ENCODE data around the gene CCDC174. TPM values are rescaled to one million over a fixed set of nuclear protein-coding genes. Genes with fewer than 3 reads are reported as not detected.

CCDC174 gene
- total RNA-seq, 1 experiment from 2014 or later: 16.0 TPM

DNA sequence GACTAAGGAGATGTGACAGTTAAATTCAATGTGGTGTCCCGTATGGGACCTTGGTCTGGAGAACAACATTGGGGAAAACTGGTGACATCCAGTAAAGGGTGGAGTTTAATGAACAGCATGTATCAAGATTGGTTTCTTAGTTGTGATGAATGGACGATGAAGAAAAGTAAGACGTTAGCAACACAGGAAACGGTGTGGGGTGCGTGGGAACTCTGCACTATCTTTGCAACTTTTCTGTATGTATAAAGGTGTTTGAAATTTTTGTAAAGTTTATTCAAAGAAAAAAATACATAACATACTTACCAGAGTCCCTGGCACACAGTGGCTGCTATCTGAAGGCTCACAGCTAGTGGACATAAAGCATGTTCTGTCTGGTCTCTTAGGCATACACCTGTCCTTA is 6.1 kb upstream of the CCDC174 start (continued):
- TF ChIP-seq ZNF281 (CRISPR knock-in tag; IDR thresholded peaks at IDR 0.05) (no peak), PRRX2 (CRISPR knock-in tag; IDR thresholded peaks at IDR 0.05) (no peak), NR2C2 (CRISPR knock-in tag; IDR thresholded peaks at IDR 0.05) (no peak), CTCF (IDR thresholded peaks at IDR 0.05) (no peak), ATF2 (CRISPR knock-in tag; IDR thresholded peaks at IDR 0.05; ENCODE audit: borderline replicate concordance, low read depth) (no peak), GTF2I (CRISPR knock-in tag; conservative IDR thresholded peaks at IDR 0.05) (no peak), ZNF425 (CRISPR knock-in tag; conservative IDR thresholded peaks at IDR 0.05) (no peak), JUN (CRISPR knock-in tag; IDR thresholded peaks at IDR 0.05) (no peak), ZMAT4 (CRISPR knock-in tag; IDR thresholded peaks at IDR 0.05) (no peak), ZBTB21 (CRISPR knock-in tag; IDR thresholded peaks at IDR 0.05; ENCODE audit: borderline replicate concordance) (no peak)
- TF ChIP-seq, protein P1, sequence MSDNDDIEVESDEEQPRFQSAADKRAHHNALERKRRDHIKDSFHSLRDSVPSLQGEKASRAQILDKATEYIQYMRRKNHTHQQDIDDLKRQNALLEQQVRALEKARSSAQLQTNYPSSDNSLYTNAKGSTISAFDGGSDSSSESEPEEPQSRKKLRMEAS (CRISPR knock-in tag; IDR thresholded peaks at IDR 0.05): no peak

- no peaks in the 10 kb centered on the region; the same call in 1 of the 2 replicates for H3K9me3 Mint-ChIP-seq
- no peak overlapping the region for H3K4me3 Mint-ChIP-seq
- no peak overlapping the region for H3K27ac Mint-ChIP-seq
- DNase-seq (ENCODE audit: low spot score) (no peak), ATAC-seq (no peak)
- no peaks in the 10 kb centered on the region for H3K36me3 Mint-ChIP-seq
- ChIA-PET POLR2A (no interaction called here), CTCF (no interaction called here)
- H3K27me3 Mint-ChIP-seq (ENCODE audit: low read depth): peaks cover 22% of the 10 kb centered on the region
- H3K4me1 Mint-ChIP-seq: peaks cover 3% of the 10 kb centered on the region
- TF ChIP-seq ZNF671 (CRISPR knock-in tag; IDR thresholded peaks at IDR 0.05): no peak
- no peak for TF ChIP-seq FOXP1 (CRISPR knock-in tag; IDR thresholded peaks at IDR 0.05; ENCODE audit: borderline replicate concordance)
- TF ChIP-seq, protein P1 (CRISPR knock-in tag; IDR thresholded peaks at IDR 0.05): no peak
- TF ChIP-seq ZNF425 (CRISPR knock-in tag; conservative IDR thresholded peaks at IDR 0.05): no peak
- TF ChIP-seq, protein P2, sequence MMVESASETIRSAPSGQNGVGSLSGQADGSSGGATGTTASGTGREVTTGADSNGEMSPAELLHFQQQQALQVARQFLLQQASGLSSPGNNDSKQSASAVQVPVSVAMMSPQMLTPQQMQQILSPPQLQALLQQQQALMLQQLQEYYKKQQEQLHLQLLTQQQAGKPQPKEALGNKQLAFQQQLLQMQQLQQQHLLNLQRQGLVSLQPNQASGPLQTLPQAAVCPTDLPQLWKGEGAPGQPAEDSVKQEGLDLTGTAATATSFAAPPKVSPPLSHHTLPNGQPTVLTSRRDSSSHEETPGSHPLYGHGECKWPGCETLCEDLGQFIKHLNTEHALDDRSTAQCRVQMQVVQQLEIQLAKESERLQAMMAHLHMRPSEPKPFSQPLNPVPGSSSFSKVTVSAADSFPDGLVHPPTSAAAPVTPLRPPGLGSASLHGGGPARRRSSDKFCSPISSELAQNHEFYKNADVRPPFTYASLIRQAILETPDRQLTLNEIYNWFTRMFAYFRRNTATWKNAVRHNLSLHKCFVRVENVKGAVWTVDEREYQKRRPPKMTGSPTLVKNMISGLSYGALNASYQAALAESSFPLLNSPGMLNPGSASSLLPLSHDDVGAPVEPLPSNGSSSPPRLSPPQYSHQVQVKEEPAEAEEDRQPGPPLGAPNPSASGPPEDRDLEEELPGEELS (CRISPR knock-in tag; IDR thresholded peaks at IDR 0.05): no peak
- TF ChIP-seq, protein P3, sequence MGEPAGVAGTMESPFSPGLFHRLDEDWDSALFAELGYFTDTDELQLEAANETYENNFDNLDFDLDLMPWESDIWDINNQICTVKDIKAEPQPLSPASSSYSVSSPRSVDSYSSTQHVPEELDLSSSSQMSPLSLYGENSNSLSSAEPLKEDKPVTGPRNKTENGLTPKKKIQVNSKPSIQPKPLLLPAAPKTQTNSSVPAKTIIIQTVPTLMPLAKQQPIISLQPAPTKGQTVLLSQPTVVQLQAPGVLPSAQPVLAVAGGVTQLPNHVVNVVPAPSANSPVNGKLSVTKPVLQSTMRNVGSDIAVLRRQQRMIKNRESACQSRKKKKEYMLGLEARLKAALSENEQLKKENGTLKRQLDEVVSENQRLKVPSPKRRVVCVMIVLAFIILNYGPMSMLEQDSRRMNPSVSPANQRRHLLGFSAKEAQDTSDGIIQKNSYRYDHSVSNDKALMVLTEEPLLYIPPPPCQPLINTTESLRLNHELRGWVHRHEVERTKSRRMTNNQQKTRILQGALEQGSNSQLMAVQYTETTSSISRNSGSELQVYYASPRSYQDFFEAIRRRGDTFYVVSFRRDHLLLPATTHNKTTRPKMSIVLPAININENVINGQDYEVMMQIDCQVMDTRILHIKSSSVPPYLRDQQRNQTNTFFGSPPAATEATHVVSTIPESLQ (CRISPR knock-in tag; IDR thresholded peaks at IDR 0.05): no peak
Measured at GRCh38 chr3:14646131-14646573, 5.4 kb upstream of the CCDC174 start.
